HCT116 (cell line): ENCODE measurements around the gene RBM42. TPM values are rescaled to one million over a fixed set of nuclear protein-coding genes. Genes with fewer than 3 reads are reported as not detected.

ENCODE experiments used
- ATAC-seq: fragments of 200-7000 bp; cut with Tn5 transposase; 2 replicates; pipeline ENCODE4 v1.9.1; 2020; ENCODE audit warnings: mild to moderate bottlenecking, moderate library complexity
- BruUV-seq: library from RNA; stranded (reverse); fragments of 400-500 nt; replicated peaks from 2 replicates; lab custom pipeline; 2021; lab: Mats Ljungman, UMichigan
- CTCF ChIA-PET: fragments of 300-600 bp; sonication (Branson Sonifier 250); formaldehyde crosslinking; loops from one replicate; lab custom pipeline; 2021; ENCODE audit warnings: antibody characterized with exemption; lab: Charles Lee
- POLR2A ChIA-PET: fragments of 300-600, 350-600 bp; sonication (Branson Sonifier 250); formaldehyde crosslinking; loops from one replicate; lab custom pipeline; 2021; ENCODE audit warnings: antibody characterized with exemption; lab: Charles Lee
- RAD21 ChIA-PET, 2 experiments: fragments of 300-600 bp; sonication (Branson Sonifier 250); formaldehyde crosslinking; loops; one replicate each; lab custom pipeline; 2023; ENCODE audit warnings: low total read pairs in 2 of 2; ENCODE audit not compliant: uncharacterized antibody in 2 of 2, unreplicated experiment in 2 of 2, low non-redundant PET in 1 of 2; lab: Charles Lee
- DNase-seq: peaks from one replicate; pipeline ENCODE4 v3.0.0-alpha.2; 2010; ENCODE audit warnings: low read depth, low spot score
- H2AFZ ChIP-seq: fragments of 200-600 bp; shearing (Covaris generic), sonication (generic); 2 replicates; pipeline ENCODE4 v1.6.1; 2017; ENCODE audit warnings: low read depth, mixed run types, mixed read lengths, antibody characterized with exemption, low read length; ENCODE audit not compliant: poor library complexity, severe bottlenecking
- H3K27ac ChIP-seq: 2 replicates; pipeline ENCODE4 v1.5.1; 2012; ENCODE audit warnings: low read depth, low read length
- H3K27me3 ChIP-seq: fragments of 200-600 bp; sonication (generic); 2 replicates; pipeline ENCODE4 v1.6.1; 2016; ENCODE audit warnings: mixed run types, low read length, mixed read lengths; ENCODE audit not compliant: insufficient read depth
- H3K36me3 ChIP-seq, 2 experiments: fragments of 200-500 bp in 1 of 2; fragments of 200-600 bp in 1 of 2; sonication (Bioruptor generic) in 1 of 2; sonication (generic) in 1 of 2; 2 replicates each; pipeline versions ENCODE4 v1.5.1 to v1.6.1; 2014 to 2016; ENCODE audit warnings: low read length in 2 of 2, inconsistent platforms in 1 of 2, mixed read lengths in 1 of 2, mixed run types in 1 of 2; ENCODE audit not compliant: insufficient read depth in 2 of 2, control insufficient read depth in 1 of 2
- H3K4me1 ChIP-seq, 2 experiments: fragments of 200-600 bp in 1 of 2; sonication (generic) in 1 of 2; 2 replicates each; pipeline versions ENCODE4 v1.5.1 to v1.6.1; 2012 to 2017; ENCODE audit warnings: low read length in 2 of 2, inconsistent platforms in 1 of 2, mild to moderate bottlenecking in 1 of 2, mixed read lengths in 1 of 2, mixed run types in 1 of 2, moderate library complexity in 1 of 2; ENCODE audit not compliant: insufficient read depth in 2 of 2, control insufficient read depth in 1 of 2
- H3K4me2 ChIP-seq: fragments of 200-600 bp; sonication (generic); 2 replicates; pipeline ENCODE4 v1.6.1; 2017; ENCODE audit warnings: mixed run types, low read length, mixed read lengths
- H3K4me3 ChIP-seq, 2 experiments: fragments of 200-600 bp in 1 of 2; sonication (generic) in 1 of 2; replicated peaks in 1 of 2; 2 replicates each; pipeline ENCODE4 v1.5.1; 2011 to 2016; ENCODE audit warnings: low read length in 2 of 2, control low read depth in 1 of 2, low read depth in 1 of 2, mild to moderate bottlenecking in 1 of 2, mixed read lengths in 1 of 2, mixed run types in 1 of 2
- H3K79me2 ChIP-seq: fragments of 200-600 bp; sonication (generic); 2 replicates; pipeline ENCODE4 v1.6.1; 2017; ENCODE audit warnings: mild to moderate bottlenecking, mixed run types, low read length, moderate library complexity, mixed read lengths; ENCODE audit not compliant: insufficient read depth
- H3K9ac ChIP-seq: fragments of 200-600 bp; sonication (generic); 2 replicates; pipeline ENCODE4 v1.6.1; 2016; ENCODE audit warnings: low read length, mixed read lengths
- H3K9me2 ChIP-seq: fragments of 200-600 bp; sonication (generic), shearing (Covaris generic); 2 replicates; pipeline ENCODE4 v1.6.1; 2017; ENCODE audit warnings: mixed run types, mild to moderate bottlenecking, moderate library complexity; ENCODE audit not compliant: insufficient read depth
- H3K9me3 ChIP-seq, 2 experiments: fragments of 200-500 bp in 1 of 2; fragments of 200-600 bp in 1 of 2; sonication (Bioruptor generic) in 1 of 2; sonication (generic) in 1 of 2; 2 replicates each; pipeline ENCODE4 v1.6.1; 2014 to 2017; ENCODE audit warnings: low read length in 2 of 2, mixed read lengths in 2 of 2, inconsistent platforms in 1 of 2, low read depth in 1 of 2, mild to moderate bottlenecking in 1 of 2, mixed run types in 1 of 2, moderate library complexity in 1 of 2; ENCODE audit not compliant: control insufficient read depth in 1 of 2, insufficient read depth in 1 of 2
- H4K20me1 ChIP-seq: fragments of 200-600 bp; sonication (generic), shearing (Covaris generic); 2 replicates; pipeline ENCODE4 v1.6.1; 2017; ENCODE audit warnings: mixed run types, mild to moderate bottlenecking, moderate library complexity; ENCODE audit not compliant: insufficient read depth
- ELF1 ChIP-seq: IDR thresholded peaks from 2 replicates; pipeline ENCODE4 v1.6.1; 2012; ENCODE audit warnings: low read depth, borderline replicate concordance
- EZH2phosphoT487 ChIP-seq: fragments of 200-600 bp; IDR thresholded peaks from 2 replicates; pipeline ENCODE4 v1.6.1; 2018; ENCODE audit warnings: antibody characterized with exemption, borderline replicate concordance
- FOSL1 ChIP-seq: IDR thresholded peaks from 2 replicates; pipeline ENCODE4 v1.6.1; 2012; ENCODE audit warnings: low read depth
- JUND ChIP-seq: IDR thresholded peaks from 2 replicates; pipeline ENCODE4 v1.6.1; 2012
- POLR2AphosphoS5 ChIP-seq: IDR thresholded peaks from 2 replicates; pipeline ENCODE4 v1.6.1; 2011; ENCODE audit warnings: mild to moderate bottlenecking, low read depth, low read length, moderate library complexity
- RAD21 ChIP-seq: IDR thresholded peaks from 2 replicates; pipeline ENCODE4 v1.6.1; 2012; ENCODE audit warnings: low read depth, mild to moderate bottlenecking
- SIN3A ChIP-seq: IDR thresholded peaks from 2 replicates; pipeline ENCODE4 v1.6.1; 2012; ENCODE audit warnings: low read depth
- SP1 ChIP-seq: IDR thresholded peaks from 2 replicates; pipeline ENCODE4 v1.6.1; 2012; ENCODE audit warnings: low read depth
- TCF7L2 ChIP-seq: IDR thresholded peaks from 2 replicates; pipeline ENCODE4 v1.7.0; 2011; ENCODE audit warnings: borderline replicate concordance, inconsistent platforms; ENCODE audit not compliant: insufficient read depth, insufficient read length; ENCODE audit errors: extremely low read depth
- YY1 ChIP-seq: IDR thresholded peaks from 2 replicates; pipeline ENCODE4 v1.6.1; 2011; ENCODE audit warnings: low read length, low read depth, moderate library complexity, mild to moderate bottlenecking; ENCODE audit not compliant: insufficient replicate concordance; ENCODE audit errors: extremely low read depth
- intact Hi-C: fragments of 100-400 bp; cut with micrococcal nuclease; formaldehyde crosslinking; loops from 2 replicates; pipeline ENCODE4 v1.10.0; 2022
- total RNA-seq: library from RNA; stranded (reverse); gene quantifications from one replicate; pipeline ENCODE4 v1.2.1, GENCODE V29; 2021; ENCODE audit not compliant: unreplicated experiment

The RBM42 gene
- total RNA-seq, 1 experiment from 2014 or later = 87.2 TPM

DNA sequence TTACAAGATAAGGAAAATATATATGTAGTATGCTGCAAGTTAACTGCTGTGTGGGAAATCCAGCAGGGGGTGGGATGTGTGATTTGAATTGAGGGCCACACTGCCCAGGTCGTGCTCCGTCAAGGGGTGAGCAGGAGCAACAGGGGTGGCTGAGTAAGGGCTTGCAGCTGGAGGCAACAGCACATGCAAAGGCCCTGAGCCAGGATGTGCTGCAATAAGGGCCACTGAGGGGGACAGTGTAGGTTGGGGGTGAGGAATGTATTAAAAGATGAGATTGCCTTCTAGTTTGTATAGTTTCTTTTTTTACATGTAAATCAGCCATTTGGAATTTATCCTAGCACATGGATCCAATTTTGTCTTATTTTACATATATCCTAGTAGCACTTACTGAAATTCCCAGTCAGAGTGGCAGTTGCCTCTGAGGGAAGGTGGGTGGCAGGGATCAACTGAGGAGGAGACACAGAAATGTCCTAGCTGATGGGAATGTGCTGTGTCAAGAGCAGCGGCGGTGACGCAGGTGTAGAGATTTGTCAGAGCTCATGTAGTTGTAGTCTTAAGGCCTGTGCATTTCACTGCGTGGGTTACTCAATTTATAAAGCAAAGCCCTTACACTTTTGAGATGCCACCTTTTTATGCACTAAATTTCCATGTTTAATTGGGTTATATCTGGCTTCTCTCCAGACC is 5.4 kb upstream of the RBM42 start:
- H3K4me3 ChIP-seq = no peak overlapping the region
- no peaks in the 10 kb centered on the region for H3K9me2 ChIP-seq
- no peaks in the 10 kb centered on the region for H4K20me1 ChIP-seq
- peaks cover 3 to 7% of the 10 kb centered on the region in 2 experiments; a peak in 2 of 4 replicates for H3K4me1 ChIP-seq
- no peaks in the 10 kb centered on the region for H3K79me2 ChIP-seq
- BruUV-seq = TSS peak; percentile 46
- ChIA-PET RAD21 (no interaction called here), CTCF (no interaction called here), POLR2A (no interaction called here)
- ATAC-seq (no peak), DNase-seq (no peak)
- intact Hi-C loops = no loop called here
- no peak overlapping the region for H3K27ac ChIP-seq
- H3K9me3 ChIP-seq = no peaks in the 10 kb centered on the region
- no peaks in the 10 kb centered on the region for H3K27me3 ChIP-seq
- H3K4me2 ChIP-seq = no peak overlapping the region
- TF ChIP-seq YY1 = no peak
- no peak for TF ChIP-seq ELF1
- H3K9ac ChIP-seq = no peak overlapping the region
- no peaks in the 10 kb centered on the region; a peak in 2 of 4 replicates for H3K36me3 ChIP-seq
- no peak overlapping the region for H2AFZ ChIP-seq

DNA sequence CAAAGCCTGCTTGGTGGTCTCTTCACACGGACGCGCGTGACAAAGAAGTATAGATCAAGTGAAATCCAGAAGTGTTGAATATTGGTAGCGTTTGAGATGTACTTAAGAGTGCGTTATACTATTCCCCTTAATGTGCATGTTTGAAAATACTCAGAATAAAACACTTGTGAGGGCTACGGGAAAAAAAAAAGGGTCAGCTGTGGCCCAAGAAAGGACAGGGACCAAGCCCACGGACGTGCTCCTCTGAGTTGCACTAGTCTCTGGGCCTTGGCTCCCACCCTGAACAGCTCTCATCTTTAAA is 622 bp upstream of the RBM42 start:
- H3K36me3 ChIP-seq = peaks cover 18 to 21% of the 10 kb centered on the region in 2 experiments; a peak in 3 of 4 replicates
- H3K9ac ChIP-seq = peak overlapping the region; percentile 92
- TSS peak; percentile 99 for BruUV-seq
- ChIA-PET RAD21 (no interaction called here), CTCF (no interaction called here), POLR2A (no interaction called here)
- H3K27me3 ChIP-seq = no peaks in the 10 kb centered on the region
- peaks cover 14% of the 10 kb centered on the region for H3K79me2 ChIP-seq
- H2AFZ ChIP-seq = no peak overlapping the region
- no peak for ATAC-seq
- peak overlapping the region; percentile 89 to 97 for H3K4me3 ChIP-seq
- H3K9me2 ChIP-seq = no peaks in the 10 kb centered on the region
- peak overlapping the region; percentile 73 for H3K27ac ChIP-seq
- H4K20me1 ChIP-seq = no peaks in the 10 kb centered on the region
- DNase-seq = no peak
- H3K4me1 ChIP-seq = peaks cover 7 to 9% of the 10 kb centered on the region in 2 experiments; a peak in 3 of 4 replicates
- TF ChIP-seq RAD21 (no peak), FOSL1 (no peak), EZH2phosphoT487 (no peak), YY1 (no peak), TCF7L2 (no peak), SP1 (no peak), JUND (no peak), SIN3A (no peak), POLR2AphosphoS5 (no peak)
- no peaks in the 10 kb centered on the region for H3K9me3 ChIP-seq
- intact Hi-C loops = no loop called here
- H3K4me2 ChIP-seq = peak overlapping the region; percentile 98
